ENCODE measurements around the gene CNTN1.

CNTN1 gene

DNA sequence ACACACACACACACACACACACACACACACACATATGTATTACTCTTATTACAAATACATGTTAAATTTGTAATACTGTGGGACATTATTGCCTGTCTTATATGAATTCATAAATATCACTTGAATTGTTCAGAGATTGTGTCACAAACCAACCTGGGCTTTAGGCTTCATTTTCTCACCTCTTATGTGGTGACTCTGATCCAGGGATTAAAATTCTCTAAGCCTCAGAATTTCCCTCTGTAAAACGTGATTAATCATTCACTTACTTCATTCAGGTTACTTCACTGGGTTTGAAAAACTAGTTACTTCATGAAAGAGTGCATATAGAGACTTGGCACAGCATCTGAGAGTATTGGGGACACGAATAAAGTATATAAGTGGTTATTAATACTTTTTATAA lies 255.6 kb downstream of the CNTN1 start:
- TF ChIP-seq, protein P1, sequence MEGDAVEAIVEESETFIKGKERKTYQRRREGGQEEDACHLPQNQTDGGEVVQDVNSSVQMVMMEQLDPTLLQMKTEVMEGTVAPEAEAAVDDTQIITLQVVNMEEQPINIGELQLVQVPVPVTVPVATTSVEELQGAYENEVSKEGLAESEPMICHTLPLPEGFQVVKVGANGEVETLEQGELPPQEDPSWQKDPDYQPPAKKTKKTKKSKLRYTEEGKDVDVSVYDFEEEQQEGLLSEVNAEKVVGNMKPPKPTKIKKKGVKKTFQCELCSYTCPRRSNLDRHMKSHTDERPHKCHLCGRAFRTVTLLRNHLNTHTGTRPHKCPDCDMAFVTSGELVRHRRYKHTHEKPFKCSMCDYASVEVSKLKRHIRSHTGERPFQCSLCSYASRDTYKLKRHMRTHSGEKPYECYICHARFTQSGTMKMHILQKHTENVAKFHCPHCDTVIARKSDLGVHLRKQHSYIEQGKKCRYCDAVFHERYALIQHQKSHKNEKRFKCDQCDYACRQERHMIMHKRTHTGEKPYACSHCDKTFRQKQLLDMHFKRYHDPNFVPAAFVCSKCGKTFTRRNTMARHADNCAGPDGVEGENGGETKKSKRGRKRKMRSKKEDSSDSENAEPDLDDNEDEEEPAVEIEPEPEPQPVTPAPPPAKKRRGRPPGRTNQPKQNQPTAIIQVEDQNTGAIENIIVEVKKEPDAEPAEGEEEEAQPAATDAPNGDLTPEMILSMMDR (IDR thresholded peaks at IDR 0.05; ENCODE audit: low read depth, low read length, missing control alignments) = no peak
- Histone ChIP-seq H3K4me3 (ENCODE audit: low read depth, low read length) (no peak overlapping the region), H3K27me3 (replicated peaks) (no peaks in the 10 kb centered on the region), H3K27ac (no peak overlapping the region), H3K36me3 (replicated peaks) (no peaks in the 10 kb centered on the region)
- in situ Hi-C loops (cut with HindIII; ENCODE audit: low pct_ligation_motif_present, low sequenced_read_pairs) = no loop called here
- no peak for DNase-seq

DNA sequence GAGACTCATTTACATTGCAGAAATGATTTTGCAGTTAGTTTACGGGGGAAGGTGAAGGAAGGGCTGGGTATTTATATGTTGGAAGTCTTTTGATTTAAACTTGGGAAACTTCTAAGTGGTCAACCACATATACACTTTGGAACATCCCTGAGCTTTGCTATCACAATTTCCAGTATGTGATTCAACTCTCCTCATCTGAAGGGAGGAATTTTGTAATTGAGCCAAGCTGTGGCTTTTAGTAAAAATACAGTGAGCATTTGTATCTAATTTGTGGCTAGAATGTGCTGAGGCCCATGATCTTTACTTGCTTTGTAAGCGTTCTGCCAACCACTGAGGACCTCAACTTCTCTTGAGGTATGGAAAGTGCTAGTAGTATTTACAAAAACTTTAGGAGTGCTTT lies 260.8 kb downstream of the CNTN1 start:
- peak; percentile 9 for DNase-seq
- TF ChIP-seq, protein P1 (IDR thresholded peaks at IDR 0.05; ENCODE audit: low read depth, low read length, missing control alignments) = no peak
- H3K36me3 ChIP-seq (replicated peaks) = no peaks in the 10 kb centered on the region
- no peak overlapping the region for H3K4me3 ChIP-seq (ENCODE audit: low read depth, low read length)
- in situ Hi-C loops (cut with HindIII; ENCODE audit: low pct_ligation_motif_present, low sequenced_read_pairs) = no loop called here
- no peak overlapping the region for H3K27ac ChIP-seq
- no peaks in the 10 kb centered on the region for H3K27me3 ChIP-seq (replicated peaks)

DNA sequence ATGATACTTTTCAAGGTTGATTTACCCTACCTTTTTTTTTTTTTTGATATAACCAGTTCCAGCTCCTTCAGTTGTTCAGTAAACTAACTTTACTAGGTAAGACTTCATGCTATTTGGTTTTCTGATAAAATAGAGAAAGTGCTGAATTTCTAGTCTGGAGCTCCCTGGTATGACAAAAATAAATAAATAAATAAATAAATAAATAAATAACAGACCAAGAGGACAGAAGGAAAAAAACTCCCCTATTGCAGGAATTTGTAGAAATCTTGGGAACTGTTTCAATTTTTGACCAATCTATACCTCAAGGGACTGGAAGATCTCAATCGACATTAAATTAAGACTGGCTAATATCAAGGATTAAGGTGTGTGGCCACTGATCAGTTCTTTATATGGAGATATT lies 265.2 kb downstream of the CNTN1 start:
- DNase-seq = no peak
- H3K27ac ChIP-seq = no peak overlapping the region
- in situ Hi-C loops (cut with HindIII; ENCODE audit: low pct_ligation_motif_present, low sequenced_read_pairs) = no loop called here
- no peaks in the 10 kb centered on the region for H3K36me3 ChIP-seq (replicated peaks)
- H3K27me3 ChIP-seq (replicated peaks) = no peaks in the 10 kb centered on the region
- H3K4me3 ChIP-seq (ENCODE audit: low read depth, low read length) = no peak overlapping the region
- TF ChIP-seq, protein P1 (IDR thresholded peaks at IDR 0.05; ENCODE audit: low read depth, low read length, missing control alignments) = no peak

DNA sequence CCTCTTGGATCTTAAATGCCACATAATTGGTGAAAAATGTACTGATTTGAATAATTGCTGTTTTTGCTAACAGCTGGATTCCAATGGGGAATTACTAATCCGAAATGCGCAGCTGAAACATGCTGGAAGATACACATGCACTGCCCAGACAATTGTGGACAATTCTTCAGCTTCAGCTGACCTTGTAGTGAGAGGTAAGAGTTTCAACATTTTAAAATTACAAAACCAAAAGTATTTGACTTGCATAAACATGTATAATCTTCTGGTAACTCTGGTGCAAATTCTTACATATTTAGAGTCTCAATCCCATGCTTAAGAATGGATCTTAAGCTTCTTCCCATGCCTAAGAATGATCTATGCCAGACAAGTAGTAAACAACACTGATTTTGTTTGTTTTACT lies 266.8 kb downstream of the CNTN1 start:
- H3K36me3 ChIP-seq (replicated peaks) = no peaks in the 10 kb centered on the region
- in situ Hi-C loops (cut with HindIII; ENCODE audit: low pct_ligation_motif_present, low sequenced_read_pairs) = no loop called here
- H3K4me3 ChIP-seq (ENCODE audit: low read depth, low read length) = no peak overlapping the region
- TF ChIP-seq, protein P1 (IDR thresholded peaks at IDR 0.05; ENCODE audit: low read depth, low read length, missing control alignments) = no peak
- no peak for DNase-seq
- H3K27ac ChIP-seq = no peak overlapping the region
- no peaks in the 10 kb centered on the region for H3K27me3 ChIP-seq (replicated peaks)

DNA sequence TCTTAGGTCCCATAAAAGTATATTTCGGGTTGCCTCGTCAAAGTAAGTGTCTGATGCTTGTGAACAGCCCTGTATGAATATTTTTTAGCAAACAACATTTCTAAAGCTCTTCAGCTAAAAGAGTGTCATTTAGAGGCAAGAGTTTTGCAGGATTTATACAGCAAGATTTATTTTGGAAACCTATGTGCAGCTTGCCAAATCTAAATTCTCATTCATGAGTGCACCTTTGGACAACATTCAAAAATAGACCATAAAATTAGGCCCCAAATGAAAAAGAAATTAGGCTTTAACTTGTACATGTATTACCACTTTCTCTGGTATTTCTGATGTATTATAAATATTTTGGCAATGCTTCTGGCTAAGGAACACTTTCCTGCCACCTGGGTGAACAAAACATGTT lies 271.5 kb downstream of the CNTN1 start:
- H3K4me3 ChIP-seq (ENCODE audit: low read depth, low read length) = no peak overlapping the region
- H3K27ac ChIP-seq = no peak overlapping the region
- TF ChIP-seq, protein P1 (IDR thresholded peaks at IDR 0.05; ENCODE audit: low read depth, low read length, missing control alignments) = no peak
- no peaks in the 10 kb centered on the region for H3K36me3 ChIP-seq (replicated peaks)
- in situ Hi-C loops (cut with HindIII; ENCODE audit: low pct_ligation_motif_present, low sequenced_read_pairs) = no loop called here
- no peaks in the 10 kb centered on the region for H3K27me3 ChIP-seq (replicated peaks)
- no peak for DNase-seq

DNA sequence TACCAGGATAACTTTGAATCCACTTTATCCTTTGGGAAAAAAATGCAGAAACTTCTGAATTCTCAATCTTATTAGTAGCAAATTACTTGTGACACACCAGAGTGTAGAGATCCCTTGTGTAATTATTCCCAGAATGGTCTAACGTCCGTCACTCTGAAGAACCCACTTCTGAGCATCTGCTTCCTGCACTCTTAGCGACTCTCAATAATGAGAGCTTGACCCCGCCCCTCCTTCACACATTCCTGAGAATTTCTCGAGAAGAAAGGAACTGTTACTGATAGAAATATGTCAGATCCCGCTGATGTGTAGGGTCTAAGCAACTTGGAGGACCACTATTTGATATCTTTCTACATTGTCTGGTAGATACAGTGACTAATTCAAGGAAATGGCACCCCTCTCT lies 277.6 kb downstream of the CNTN1 start:
- no peak overlapping the region for H3K27ac ChIP-seq
- no peaks in the 10 kb centered on the region for H3K36me3 ChIP-seq (replicated peaks)
- DNase-seq = no peak
- TF ChIP-seq, protein P1 (IDR thresholded peaks at IDR 0.05; ENCODE audit: low read depth, low read length, missing control alignments) = no peak
- no peaks in the 10 kb centered on the region for H3K27me3 ChIP-seq (replicated peaks)
- in situ Hi-C loops (cut with HindIII; ENCODE audit: low pct_ligation_motif_present, low sequenced_read_pairs) = no loop called here
- H3K4me3 ChIP-seq (ENCODE audit: low read depth, low read length) = no peak overlapping the region
